ENCODE data around the gene TSC22D2.

TSC22D2 gene

GRCh38 chr3:150374975-150375374 lies 33.1 kb upstream of the TSC22D2 start:
- Mint-ChIP-seq H3K27me3 (ENCODE audit: low read depth) (peaks cover 10% of the 10 kb centered on the region), H3K4me1 (ENCODE audit: low read depth) (peaks cover 5% of the 10 kb centered on the region), H3K9me3 (no peaks in the 10 kb centered on the region), H3K27ac (no peak overlapping the region), H3K36me3 (ENCODE audit: low read depth) (no peaks in the 10 kb centered on the region), H3K4me3 (no peak overlapping the region)
- DNase-seq (ENCODE audit: low spot score), result no peak

GRCh38 chr3:150376001-150376848 lies 31.9 kb upstream of the TSC22D2 start:
- H3K9me3 Mint-ChIP-seq, result no peaks in the 10 kb centered on the region
- H3K4me1 Mint-ChIP-seq (ENCODE audit: low read depth), result peaks cover 5% of the 10 kb centered on the region
- no peak for DNase-seq (ENCODE audit: low spot score)
- H3K27me3 Mint-ChIP-seq (ENCODE audit: low read depth), result peaks cover 10% of the 10 kb centered on the region
- no peak overlapping the region for H3K27ac Mint-ChIP-seq
- no peaks in the 10 kb centered on the region for H3K36me3 Mint-ChIP-seq (ENCODE audit: low read depth)
- no peak overlapping the region for H3K4me3 Mint-ChIP-seq

- Mint-ChIP-seq H3K4me1 (ENCODE audit: low read depth) (peaks cover 14% of the 10 kb centered on the region), H3K9me3 (no peaks in the 10 kb centered on the region)
Observed at GRCh38 chr3:150377601-150378300, 30.3 kb upstream of the TSC22D2 start.

GRCh38 chr3:150378301-150378748 lies 29.8 kb upstream of the TSC22D2 start:
- no peaks in the 10 kb centered on the region for H3K27me3 Mint-ChIP-seq (ENCODE audit: low read depth)
- no peak overlapping the region for H3K27ac Mint-ChIP-seq
- no peaks in the 10 kb centered on the region for H3K36me3 Mint-ChIP-seq (ENCODE audit: low read depth)
- peaks cover 15% of the 10 kb centered on the region for H3K4me1 Mint-ChIP-seq (ENCODE audit: low read depth)
- no peak for DNase-seq (ENCODE audit: low spot score)
- no peak overlapping the region for H3K4me3 Mint-ChIP-seq
- no peaks in the 10 kb centered on the region for H3K9me3 Mint-ChIP-seq

More at GRCh38 chr3:150377601-150378300, 30.3 kb upstream of the TSC22D2 start:
- Mint-ChIP-seq H3K36me3 (ENCODE audit: low read depth) (no peaks in the 10 kb centered on the region), H3K27me3 (ENCODE audit: low read depth) (no peaks in the 10 kb centered on the region), H3K4me3 (no peak overlapping the region), H3K27ac (no peak overlapping the region)
- no peak for DNase-seq (ENCODE audit: low spot score)

- no peak overlapping the region for H3K4me3 Mint-ChIP-seq
- no peak overlapping the region for H3K27ac Mint-ChIP-seq
- DNase-seq (ENCODE audit: low spot score), result no peak
- H3K27me3 Mint-ChIP-seq (ENCODE audit: low read depth), result no peaks in the 10 kb centered on the region
- no peaks in the 10 kb centered on the region for H3K9me3 Mint-ChIP-seq
- no peaks in the 10 kb centered on the region for H3K36me3 Mint-ChIP-seq (ENCODE audit: low read depth)
- peaks cover 14% of the 10 kb centered on the region for H3K4me1 Mint-ChIP-seq (ENCODE audit: low read depth)
Observed at GRCh38 chr3:150379469-150379868, 28.6 kb upstream of the TSC22D2 start.

- H3K27ac Mint-ChIP-seq, result peak overlapping the region; percentile 69
Observed at GRCh38 chr3:150384296-150385212, 23.5 kb upstream of the TSC22D2 start.

GRCh38 chr3:150385296-150386242 lies 22.5 kb upstream of the TSC22D2 start:
- H3K4me1 Mint-ChIP-seq (ENCODE audit: low read depth), result peaks cover 25% of the 10 kb centered on the region
- no peaks in the 10 kb centered on the region for H3K9me3 Mint-ChIP-seq
- peak; percentile 45 for DNase-seq (ENCODE audit: low spot score)

More at GRCh38 chr3:150384296-150385212, 23.5 kb upstream of the TSC22D2 start:
- no peaks in the 10 kb centered on the region for H3K27me3 Mint-ChIP-seq (ENCODE audit: low read depth)
- peak overlapping the region; percentile 63 for H3K4me3 Mint-ChIP-seq
- H3K36me3 Mint-ChIP-seq (ENCODE audit: low read depth), result no peaks in the 10 kb centered on the region
- DNase-seq (ENCODE audit: low spot score), result peak; percentile 71
- peaks cover 25% of the 10 kb centered on the region for H3K4me1 Mint-ChIP-seq (ENCODE audit: low read depth)
- H3K9me3 Mint-ChIP-seq, result no peaks in the 10 kb centered on the region

GRCh38 chr3:150388498-150389418 lies 19.3 kb upstream of the TSC22D2 start:
- Mint-ChIP-seq H3K27me3 (ENCODE audit: low read depth) (peaks cover 5% of the 10 kb centered on the region), H3K27ac (no peak overlapping the region), H3K9me3 (no peaks in the 10 kb centered on the region), H3K36me3 (ENCODE audit: low read depth) (no peaks in the 10 kb centered on the region), H3K4me1 (ENCODE audit: low read depth) (peaks cover 12% of the 10 kb centered on the region), H3K4me3 (no peak overlapping the region)
- no peak for DNase-seq (ENCODE audit: low spot score)

More at GRCh38 chr3:150385296-150386242, 22.5 kb upstream of the TSC22D2 start:
- no peaks in the 10 kb centered on the region for H3K36me3 Mint-ChIP-seq (ENCODE audit: low read depth)
- H3K27ac Mint-ChIP-seq, result peak overlapping the region; percentile 69
- no peaks in the 10 kb centered on the region for H3K27me3 Mint-ChIP-seq (ENCODE audit: low read depth)
- H3K4me3 Mint-ChIP-seq, result peak overlapping the region; percentile 37

GRCh38 chr3:150390087-150390486 lies 18.0 kb upstream of the TSC22D2 start:
- Mint-ChIP-seq H3K9me3 (no peaks in the 10 kb centered on the region), H3K27me3 (ENCODE audit: low read depth) (peaks cover 12% of the 10 kb centered on the region), H3K4me1 (ENCODE audit: low read depth) (peaks cover 8% of the 10 kb centered on the region), H3K27ac (no peak overlapping the region), H3K4me3 (no peak overlapping the region), H3K36me3 (ENCODE audit: low read depth) (no peaks in the 10 kb centered on the region)
- DNase-seq (ENCODE audit: low spot score), result no peak

- Mint-ChIP-seq H3K4me1 (ENCODE audit: low read depth) (peaks cover 2% of the 10 kb centered on the region), H3K4me3 (no peak overlapping the region), H3K36me3 (ENCODE audit: low read depth) (no peaks in the 10 kb centered on the region), H3K27ac (no peak overlapping the region), H3K9me3 (no peaks in the 10 kb centered on the region), H3K27me3 (ENCODE audit: low read depth) (peaks cover 12% of the 10 kb centered on the region)
- DNase-seq (ENCODE audit: low spot score), result no peak
Observed at GRCh38 chr3:150391161-150391560, 16.9 kb upstream of the TSC22D2 start.

- H3K27me3 Mint-ChIP-seq (ENCODE audit: low read depth), result peaks cover 20% of the 10 kb centered on the region
- H3K27ac Mint-ChIP-seq, result no peak overlapping the region
- DNase-seq (ENCODE audit: low spot score), result no peak
- H3K4me1 Mint-ChIP-seq (ENCODE audit: low read depth), result peaks cover 2% of the 10 kb centered on the region
- H3K36me3 Mint-ChIP-seq (ENCODE audit: low read depth), result no peaks in the 10 kb centered on the region
- H3K4me3 Mint-ChIP-seq, result no peak overlapping the region
- H3K9me3 Mint-ChIP-seq, result no peaks in the 10 kb centered on the region
Observed at GRCh38 chr3:150393745-150394144, 14.4 kb upstream of the TSC22D2 start.

- H3K4me1 Mint-ChIP-seq (ENCODE audit: low read depth), result peaks cover 2% of the 10 kb centered on the region
- no peaks in the 10 kb centered on the region for H3K36me3 Mint-ChIP-seq (ENCODE audit: low read depth)
- peaks cover 27% of the 10 kb centered on the region for H3K27me3 Mint-ChIP-seq (ENCODE audit: low read depth)
- no peaks in the 10 kb centered on the region for H3K9me3 Mint-ChIP-seq
- no peak overlapping the region for H3K27ac Mint-ChIP-seq
- DNase-seq (ENCODE audit: low spot score), result no peak
- H3K4me3 Mint-ChIP-seq, result no peak overlapping the region
Observed at GRCh38 chr3:150394606-150395005, 13.5 kb upstream of the TSC22D2 start.

Data from T-helper 2 cell treated with Interferon-gamma antibody and Interleukin-4, amounts not matched to agents 5 μg/mL and 100 μg/mL, for 36 hours (primary cell).